Measurements from ENCODE around the gene ANKRD49.
A peak's percentile ranks its signal among the peaks of the same experiment; 100 is the strongest.
"Not testable (repeated sequence)": the region's sequence is repeated elsewhere in the genome, so short reads cannot be mapped to it uniquely, and the experiment has no call there.

ANKRD49 gene

GRCh38 chr11:94493281-94494125 is at the start of gene ANKRD49, which contains the start of gene MRE11:
Gene ANKRD49 (plus strand): TSS chr11:94493984. CDS start chr11:94496694, 2,710 bp downstream.
Gene MRE11 (minus strand): TSS chr11:94493844. CDS start chr11:94492801, 1,043 bp downstream.
- peak; percentile 97 for DNase-seq

GRCh38 chr11:94445641-94446040 is 48.1 kb upstream of the ANKRD49 start:
- DNase-seq, result no peak

- DNase-seq, result no peak
Measured at GRCh38 chr11:94447149-94447548, 46.6 kb upstream of the ANKRD49 start.

- DNase-seq, result no peak
Measured at GRCh38 chr11:94449029-94449428, 44.8 kb upstream of the ANKRD49 start.

GRCh38 chr11:94449437-94449836 is 44.3 kb upstream of the ANKRD49 start:
- no peak for DNase-seq

- DNase-seq, result no peak
Measured at GRCh38 chr11:94450048-94450447, 43.7 kb upstream of the ANKRD49 start.

- no peak for DNase-seq
Measured at GRCh38 chr11:94452988-94453387, 40.8 kb upstream of the ANKRD49 start.

- no peak for DNase-seq
Measured at GRCh38 chr11:94454301-94454700, 39.5 kb upstream of the ANKRD49 start.

- no peak for DNase-seq
Measured at GRCh38 chr11:94455861-94456260, 37.9 kb upstream of the ANKRD49 start.

- DNase-seq, result no peak
Measured at GRCh38 chr11:94457118-94458029, 36.4 kb upstream of the ANKRD49 start.

- no peak for DNase-seq
Measured at GRCh38 chr11:94459576-94459975, 34.2 kb upstream of the ANKRD49 start.

- no peak for DNase-seq
Measured at GRCh38 chr11:94469416-94469815, 24.4 kb upstream of the ANKRD49 start.

GRCh38 chr11:94472916-94473799 is 20.6 kb upstream of the ANKRD49 start:
- no peak for DNase-seq

- no peak for DNase-seq
Measured at GRCh38 chr11:94477624-94478023, 16.2 kb upstream of the ANKRD49 start.

GRCh38 chr11:94481342-94481741 is 12.4 kb upstream of the ANKRD49 start:
- no peak for DNase-seq

GRCh38 chr11:94486068-94486467 is 7.7 kb upstream of the ANKRD49 start:
- no peak for DNase-seq

- DNase-seq, result no peak
Measured at GRCh38 chr11:94494126-94494680, 419 bp downstream of the ANKRD49 start.

GRCh38 chr11:94500181-94500580 is 6.4 kb downstream of the ANKRD49 start:
- no peak for DNase-seq

GRCh38 chr11:94501522-94501921 is 7.7 kb downstream of the ANKRD49 start:
- no peak for DNase-seq

GRCh38 chr11:94504689-94505293 is 11.0 kb downstream of the ANKRD49 start:
- DNase-seq, result no peak

- DNase-seq, result not testable (repeated sequence)
Measured at GRCh38 chr11:94506513-94506912, 12.7 kb downstream of the ANKRD49 start.

GRCh38 chr11:94507485-94507884 is 13.7 kb downstream of the ANKRD49 start:
- no peak for DNase-seq

Data from CD4-positive, alpha-beta T cell treated with Interferon gamma for 1 hour (primary cell).